ENCODE measurements around the gene PODN.

Gene PODN

GRCh38 chr1:53131590-53131938, 69.6 kb downstream of the PODN start:
- DNase-seq (ENCODE audit: low spot score), result no peak

- no peak for DNase-seq (ENCODE audit: low spot score)
These were observed 70.2 kb downstream of the PODN start for GRCh38 chr1:53132176-53132575.

- no peak for DNase-seq (ENCODE audit: low spot score)
These were observed 71.4 kb downstream of the PODN start for GRCh38 chr1:53133261-53134041.

GRCh38 chr1:53134042-53134485, 72.1 kb downstream of the PODN start:
- no peak for DNase-seq (ENCODE audit: low spot score)
